NT2/D1 (cell line): ENCODE measurements around the gene RGCC.

Experiments used
- DNase-seq: peaks from one replicate; pipeline ENCODE4 v3.0.0-alpha.2; 2011; ENCODE audit warnings: low read depth, low spot score
- H3K27me3 ChIP-seq: 2 replicates; pipeline ENCODE4 v1.6.0; 2011; ENCODE audit warnings: mild to moderate bottlenecking; ENCODE audit not compliant: insufficient read length, insufficient read depth
- H3K36me3 ChIP-seq: 2 replicates; pipeline ENCODE4 v1.6.1; 2011; ENCODE audit warnings: mild to moderate bottlenecking, low read length, mixed read lengths; ENCODE audit not compliant: insufficient read depth, insufficient read length
- H3K4me1 ChIP-seq: 2 replicates; pipeline ENCODE4 v1.5.1; 2011; ENCODE audit not compliant: insufficient read depth, insufficient read length
- H3K4me3 ChIP-seq: 2 replicates; pipeline ENCODE4 v1.5.1; 2011; ENCODE audit warnings: low read depth; ENCODE audit not compliant: insufficient read length
- H3K9ac ChIP-seq: 2 replicates; pipeline ENCODE4 v1.6.0; 2011; ENCODE audit warnings: low read depth; ENCODE audit not compliant: insufficient read length
- H3K9me3 ChIP-seq: 2 replicates; pipeline ENCODE4 v1.5.1; 2011; ENCODE audit warnings: mild to moderate bottlenecking, low read length; ENCODE audit not compliant: insufficient read depth
- SUZ12 ChIP-seq: IDR thresholded peaks from 2 replicates; pipeline ENCODE4 v1.6.1; 2011; ENCODE audit not compliant: insufficient read length, insufficient read depth; ENCODE audit errors: extremely low read depth
- YY1 ChIP-seq: IDR thresholded peaks from 2 replicates; pipeline ENCODE4 v1.6.1; 2011; ENCODE audit not compliant: insufficient read length, insufficient read depth
- ZNF274 ChIP-seq: IDR thresholded peaks from 2 replicates; pipeline ENCODE4 v1.6.1; 2011; ENCODE audit warnings: mild to moderate bottlenecking, low read depth, low read length

Gene RGCC

DNA sequence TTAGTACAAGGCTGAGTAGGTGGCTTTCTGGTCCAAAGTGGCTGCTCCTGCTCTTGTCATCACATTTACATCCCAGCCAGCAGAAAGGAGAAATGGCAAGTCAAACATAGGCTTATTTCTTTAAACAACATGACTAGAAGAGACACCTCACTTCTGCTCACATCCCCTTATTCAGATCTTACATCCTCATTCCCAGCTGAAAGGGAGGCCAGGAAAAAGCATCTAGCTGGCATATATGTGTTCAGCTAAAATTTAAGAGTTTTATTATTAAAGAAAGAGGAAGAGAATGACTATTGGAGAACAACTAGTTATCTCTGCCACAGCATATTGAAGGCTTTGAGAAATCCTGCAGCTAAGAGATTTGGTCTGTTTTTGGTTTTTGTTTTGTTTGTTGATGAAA, 34.1 kb downstream of the RGCC start:
- Histone ChIP-seq H3K9me3 (no peaks in the 10 kb centered on the region), H3K4me3 (no peak overlapping the region), H3K27me3 (no peaks in the 10 kb centered on the region), H3K9ac (no peak overlapping the region), H3K36me3 (no peaks in the 10 kb centered on the region), H3K4me1 (no peaks in the 10 kb centered on the region)
- no peak for DNase-seq
- TF ChIP-seq YY1, result no peak
- no peak for TF ChIP-seq SUZ12
- TF ChIP-seq ZNF274, result no peak

DNA sequence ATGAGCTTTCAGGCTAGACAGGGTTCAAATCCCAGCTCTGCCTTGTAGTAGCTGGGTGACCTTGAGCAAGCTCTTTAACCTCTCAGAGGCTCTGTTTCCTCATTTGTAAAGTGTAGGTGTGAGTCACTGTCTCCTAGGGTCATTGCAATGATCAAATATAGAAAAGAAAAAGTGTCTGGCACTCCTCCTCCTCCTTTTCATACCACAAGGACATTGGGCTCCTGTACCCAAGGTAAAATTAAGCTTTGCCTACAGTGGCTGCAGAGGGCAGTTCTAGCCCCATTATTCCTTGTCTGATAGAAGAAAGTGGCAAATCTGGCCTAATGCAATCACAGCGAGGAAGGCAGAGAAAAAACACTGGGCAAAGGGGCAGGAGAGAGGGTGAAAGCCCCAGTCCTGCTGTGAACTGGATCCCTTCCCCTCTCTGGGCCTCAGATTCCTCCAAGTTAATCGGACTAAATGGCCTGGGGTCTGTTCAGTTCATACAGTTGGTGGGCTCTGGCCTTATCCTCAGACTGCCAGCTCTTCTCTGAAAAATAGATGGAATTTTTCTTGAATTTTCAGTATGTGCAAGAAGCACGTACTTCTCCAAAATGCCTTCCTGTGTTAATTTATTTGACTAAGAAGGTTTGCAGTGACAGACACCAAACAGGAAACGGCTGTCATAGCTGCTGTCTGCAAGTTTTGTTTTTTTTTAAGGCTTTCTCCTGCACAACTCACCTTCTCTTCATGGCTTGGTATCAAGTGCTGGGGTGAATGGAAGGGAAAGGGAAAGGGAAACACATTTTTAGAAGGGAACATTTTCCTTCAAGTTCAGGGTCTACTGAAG, 35.3 kb downstream of the RGCC start:
- Histone ChIP-seq H3K36me3 (no peaks in the 10 kb centered on the region), H3K4me1 (no peaks in the 10 kb centered on the region), H3K27me3 (no peaks in the 10 kb centered on the region), H3K9me3 (no peaks in the 10 kb centered on the region), H3K9ac (no peak overlapping the region), H3K4me3 (no peak overlapping the region)
- no peak for TF ChIP-seq SUZ12
- TF ChIP-seq ZNF274, result no peak
- no peak for TF ChIP-seq YY1
- DNase-seq, result no peak

DNA sequence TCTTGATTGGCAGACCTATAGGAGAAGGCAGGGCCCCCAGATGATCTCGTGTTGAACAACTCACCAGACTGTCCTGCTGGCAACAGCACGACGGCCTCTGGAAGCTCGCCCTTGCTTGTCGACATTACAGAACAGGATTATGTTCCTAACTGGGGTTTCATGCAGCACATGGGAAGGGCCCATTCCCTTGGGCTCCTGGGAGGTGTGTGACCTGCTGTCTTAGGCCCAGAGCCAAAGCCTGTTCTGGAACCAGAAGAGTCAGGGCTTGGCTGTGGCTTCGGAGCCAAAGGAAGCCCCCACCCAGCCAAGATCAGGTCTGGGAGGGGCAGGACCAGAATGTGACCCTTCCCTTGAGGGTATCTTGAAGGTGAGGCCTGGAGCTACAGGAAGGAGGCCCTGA, 36.9 kb downstream of the RGCC start:
- no peak overlapping the region for H3K4me3 ChIP-seq
- H3K4me1 ChIP-seq, result no peaks in the 10 kb centered on the region
- H3K36me3 ChIP-seq, result no peaks in the 10 kb centered on the region
- no peak for DNase-seq
- H3K9ac ChIP-seq, result no peak overlapping the region
- H3K27me3 ChIP-seq, result no peaks in the 10 kb centered on the region
- H3K9me3 ChIP-seq, result no peaks in the 10 kb centered on the region
- no peak for TF ChIP-seq ZNF274
- no peak for TF ChIP-seq SUZ12
- no peak for TF ChIP-seq YY1

DNA sequence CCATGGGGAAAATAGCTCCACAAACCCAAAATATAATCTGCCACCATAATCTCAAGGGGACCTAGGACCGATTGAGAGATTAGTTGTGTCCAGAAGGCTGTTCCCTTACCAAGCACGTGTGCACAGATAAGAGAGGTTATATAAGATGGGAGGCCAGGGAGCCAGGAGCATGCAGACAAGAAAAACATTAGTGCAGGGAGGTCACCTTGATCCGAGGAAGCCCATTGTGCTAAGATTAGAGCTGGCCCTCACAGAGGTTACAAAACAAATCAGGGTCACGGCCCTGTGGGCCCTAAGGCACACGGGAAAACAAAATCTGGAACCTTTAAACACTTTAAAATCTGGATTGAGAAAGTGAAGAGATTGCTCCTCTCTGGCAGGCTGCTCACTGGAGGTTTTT, 37.7 kb downstream of the RGCC start:
- no peaks in the 10 kb centered on the region for H3K36me3 ChIP-seq
- no peak overlapping the region for H3K9ac ChIP-seq
- no peak overlapping the region for H3K4me3 ChIP-seq
- TF ChIP-seq SUZ12, result no peak
- TF ChIP-seq ZNF274, result no peak
- no peak for TF ChIP-seq YY1
- no peaks in the 10 kb centered on the region for H3K9me3 ChIP-seq
- no peaks in the 10 kb centered on the region for H3K4me1 ChIP-seq
- DNase-seq, result no peak
- no peaks in the 10 kb centered on the region for H3K27me3 ChIP-seq

DNA sequence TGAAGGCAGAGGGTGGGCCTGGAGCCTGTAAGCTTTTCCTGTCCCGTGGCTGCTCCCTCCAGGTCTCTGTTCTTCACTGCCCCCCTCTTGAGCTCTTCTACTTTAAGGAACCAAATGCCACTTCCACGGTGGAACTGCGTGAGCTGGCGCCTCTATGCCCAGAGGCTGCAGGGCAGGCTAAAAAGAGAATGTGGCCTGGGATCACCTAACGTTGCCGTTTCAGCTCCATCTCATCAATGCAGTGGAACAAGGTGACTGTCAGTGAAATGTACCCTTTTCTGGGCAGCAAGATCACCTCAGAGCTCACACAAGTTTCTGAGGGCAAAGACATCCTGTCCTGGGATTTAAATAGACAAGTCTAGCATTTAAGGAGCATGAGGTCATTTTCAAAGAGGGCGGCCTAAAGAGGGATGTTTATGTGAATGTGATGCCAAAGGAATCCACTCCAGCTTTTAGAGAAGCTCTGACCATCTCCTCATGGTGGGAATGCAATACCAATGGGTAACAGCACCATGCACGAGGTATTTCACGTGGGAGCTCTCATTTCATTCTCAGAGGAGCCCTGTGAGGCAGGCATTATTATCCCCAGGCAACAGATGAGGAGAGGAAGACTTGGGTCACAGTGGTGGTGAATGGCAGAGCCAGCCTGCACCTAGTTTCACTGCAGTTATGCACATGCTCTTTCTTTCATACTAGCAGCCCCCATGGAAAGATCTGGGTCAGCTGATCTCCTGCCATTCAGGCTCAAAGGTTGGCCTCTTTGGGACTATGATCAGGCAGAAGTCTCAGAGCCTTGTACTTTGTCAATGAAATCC, 39.3 kb downstream of the RGCC start:
- H3K36me3 ChIP-seq, result no peaks in the 10 kb centered on the region
- TF ChIP-seq ZNF274, result no peak
- no peak for TF ChIP-seq SUZ12
- no peak for TF ChIP-seq YY1
- DNase-seq, result no peak
- no peaks in the 10 kb centered on the region for H3K4me1 ChIP-seq
- H3K4me3 ChIP-seq, result no peak overlapping the region
- H3K27me3 ChIP-seq, result no peaks in the 10 kb centered on the region
- H3K9ac ChIP-seq, result no peak overlapping the region
- H3K9me3 ChIP-seq, result no peaks in the 10 kb centered on the region

DNA sequence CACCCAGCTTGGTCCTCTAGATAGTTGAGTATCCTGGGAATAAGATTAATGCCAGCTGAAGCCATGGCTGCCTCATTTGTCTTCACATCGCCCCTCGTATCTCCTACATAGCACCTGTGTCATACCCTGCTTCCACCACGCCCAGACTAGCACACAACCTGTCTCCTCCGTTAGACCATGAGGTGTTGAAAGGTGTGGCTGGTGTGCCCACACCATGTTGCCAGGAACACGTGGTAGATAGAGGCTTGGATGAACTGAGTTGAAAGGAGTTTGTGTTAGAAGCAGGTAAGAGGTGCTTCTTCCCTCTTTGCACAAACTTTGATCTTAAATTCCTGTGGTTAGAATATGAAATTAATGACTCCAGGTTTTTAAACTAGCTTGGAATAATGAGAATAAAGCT, 40.1 kb downstream of the RGCC start:
- Histone ChIP-seq H3K36me3 (no peaks in the 10 kb centered on the region), H3K9ac (no peak overlapping the region), H3K9me3 (no peaks in the 10 kb centered on the region), H3K4me1 (no peaks in the 10 kb centered on the region), H3K27me3 (no peaks in the 10 kb centered on the region), H3K4me3 (no peak overlapping the region)
- no peak for TF ChIP-seq YY1
- no peak for TF ChIP-seq SUZ12
- no peak for TF ChIP-seq ZNF274
- DNase-seq, result no peak

DNA sequence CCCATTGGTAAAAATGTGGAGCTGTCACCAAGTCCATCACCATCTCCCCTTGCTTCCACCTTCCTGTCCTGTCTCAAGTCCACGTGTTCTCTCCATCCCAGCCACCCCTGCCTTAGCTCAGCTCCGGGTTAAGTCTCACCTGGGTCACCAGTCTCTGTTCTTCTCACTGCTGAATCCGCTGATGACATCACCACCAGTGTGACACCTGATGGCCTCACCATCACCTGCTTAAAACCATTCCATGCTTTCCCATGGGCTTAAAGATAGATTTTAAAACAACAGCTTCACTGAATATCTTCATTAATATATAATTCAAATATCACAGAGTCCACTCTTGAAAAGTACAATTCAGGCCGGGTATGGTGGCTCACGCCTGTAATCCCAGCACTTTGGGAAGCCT, 42.1 kb downstream of the RGCC start:
- Histone ChIP-seq H3K4me1 (no peaks in the 10 kb centered on the region), H3K9me3 (no peaks in the 10 kb centered on the region), H3K36me3 (no peaks in the 10 kb centered on the region), H3K27me3 (no peaks in the 10 kb centered on the region), H3K4me3 (no peak overlapping the region), H3K9ac (no peak overlapping the region)
- no peak for DNase-seq
- TF ChIP-seq SUZ12 (no peak), ZNF274 (no peak), YY1 (no peak)
